H1 (cell line): ENCODE data around the gene PHLDA3. TPM values are rescaled to one million over a fixed set of nuclear protein-coding genes. Genes with fewer than 3 reads are reported as not detected.
A peak's percentile ranks its signal among the peaks of the same experiment; 100 is the strongest.

Source experiments
- ASH2L ChIP-seq: fragments of 200-600, 300-600 bp; sonication (generic); IDR thresholded peaks from one replicate; pipeline ENCODE4 v1.7.1; 2017; ENCODE audit warnings: low read length
- CREB1 ChIP-seq: IDR thresholded peaks from 2 replicates; pipeline ENCODE4 v1.6.1; 2012; ENCODE audit warnings: inconsistent platforms
- CTBP2 ChIP-seq: IDR thresholded peaks from 2 replicates; pipeline ENCODE4 v1.7.0; 2011; ENCODE audit warnings: borderline replicate concordance, mild to moderate bottlenecking, moderate library complexity, mixed read lengths, low read length; ENCODE audit not compliant: insufficient read depth, insufficient read length
- EGR1 ChIP-seq: IDR thresholded peaks from 2 replicates; pipeline ENCODE4 v1.6.1; 2011; ENCODE audit warnings: low read depth, low read length, borderline replicate concordance
- RAD21 ChIP-seq, 2 experiments: IDR thresholded peaks in 1 of 2; conservative IDR thresholded peaks in 1 of 2; 2 replicates each; pipeline ENCODE4 v1.6.1; 2011; ENCODE audit warnings: low read depth in 2 of 2, low read length in 2 of 2, improper control_type of control experiment in 1 of 2, inconsistent platforms in 1 of 2, mild to moderate bottlenecking in 1 of 2, moderate library complexity in 1 of 2
- RBBP5 ChIP-seq: IDR thresholded peaks from 2 replicates; pipeline ENCODE4 v1.7.1; 2012; ENCODE audit warnings: low read depth, mild to moderate bottlenecking, inconsistent platforms, low read length, moderate library complexity, borderline replicate concordance
- SRF ChIP-seq: IDR thresholded peaks from 2 replicates; pipeline ENCODE4 v1.6.1; 2011; ENCODE audit warnings: mild to moderate bottlenecking, low read depth, low read length, moderate library complexity
- SUZ12 ChIP-seq: fragments of 200-600 bp; sonication (generic); IDR thresholded peaks from 2 replicates; pipeline ENCODE4 v1.6.1; 2012; ENCODE audit warnings: mild to moderate bottlenecking, inconsistent platforms, low read length, moderate library complexity, mixed read lengths
- TBP ChIP-seq: IDR thresholded peaks from 2 replicates; pipeline ENCODE4 v1.6.1; 2011; ENCODE audit warnings: low read depth, low read length, improper control_type of control experiment
- polyA plus RNA-seq, 7 experiments: library from polyadenylated mRNA; depleted of rRNA in 3 of 7; stranded (reverse) in 5 of 7; unstranded in 2 of 7; fragments of >200 nt in 5 of 7; fragments of 200-250 nt in 2 of 7; gene quantifications; 1 replicate in 5 of 7; 2 replicates in 1 of 7; 4 replicates in 1 of 7; pipeline versions ENCODE4 v1.2.1 to v1.2.3, GENCODE V29; 2011 to 2013; ENCODE audit warnings: missing spikeins in 2 of 7, mixed read lengths in 2 of 7
- total RNA-seq: library from RNA; stranded (reverse); fragmentation: NEBNext Ultra II Directional; extraction: Animal tissue kit (Norgen Biotek cat#: 25700); gene quantifications from 2 replicates; pipeline ENCODE4 v1.2.1, GENCODE V29; 2021
- TF ChIP-seq, protein P1 (sequence below), 3 experiments: IDR thresholded peaks; 1 replicate in 2 of 3; 2 replicates in 1 of 3; pipeline versions ENCODE4 v1.5.1 to v1.6.1; 2011; ENCODE audit warnings: low read length in 3 of 3, mild to moderate bottlenecking in 3 of 3, inconsistent platforms in 2 of 3, low read depth in 1 of 3, moderate library complexity in 1 of 3; ENCODE audit not compliant: insufficient read depth in 1 of 3; ENCODE audit errors: control extremely low read depth in 1 of 3

Gene PHLDA3
- total and polyA plus RNA-seq, 2 of the 8 experiments (the other 6 are each of a cell fraction or from before 2014, with no cell fraction given), result 25.5 to 27.5 TPM

GRCh38 chr1:201447903-201448871, 20.8 kb downstream of the PHLDA3 start (continued):
- TF ChIP-seq, protein P1, sequence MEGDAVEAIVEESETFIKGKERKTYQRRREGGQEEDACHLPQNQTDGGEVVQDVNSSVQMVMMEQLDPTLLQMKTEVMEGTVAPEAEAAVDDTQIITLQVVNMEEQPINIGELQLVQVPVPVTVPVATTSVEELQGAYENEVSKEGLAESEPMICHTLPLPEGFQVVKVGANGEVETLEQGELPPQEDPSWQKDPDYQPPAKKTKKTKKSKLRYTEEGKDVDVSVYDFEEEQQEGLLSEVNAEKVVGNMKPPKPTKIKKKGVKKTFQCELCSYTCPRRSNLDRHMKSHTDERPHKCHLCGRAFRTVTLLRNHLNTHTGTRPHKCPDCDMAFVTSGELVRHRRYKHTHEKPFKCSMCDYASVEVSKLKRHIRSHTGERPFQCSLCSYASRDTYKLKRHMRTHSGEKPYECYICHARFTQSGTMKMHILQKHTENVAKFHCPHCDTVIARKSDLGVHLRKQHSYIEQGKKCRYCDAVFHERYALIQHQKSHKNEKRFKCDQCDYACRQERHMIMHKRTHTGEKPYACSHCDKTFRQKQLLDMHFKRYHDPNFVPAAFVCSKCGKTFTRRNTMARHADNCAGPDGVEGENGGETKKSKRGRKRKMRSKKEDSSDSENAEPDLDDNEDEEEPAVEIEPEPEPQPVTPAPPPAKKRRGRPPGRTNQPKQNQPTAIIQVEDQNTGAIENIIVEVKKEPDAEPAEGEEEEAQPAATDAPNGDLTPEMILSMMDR (IDR thresholded peaks at IDR 0.05; ENCODE audit: control extremely low read depth in 1 of 3, insufficient read depth in 1 of 3, low read depth in 1 of 3, low read length in 3 of 3), result peak; percentile 86 to 92 (median 91)
- TF ChIP-seq SUZ12, result no peak
- peak; percentile 58 for TF ChIP-seq CTBP2
- TF ChIP-seq TBP, result no peak
- no peak for TF ChIP-seq SRF
- 0 out of 2 replicates have a peak, but pooled peaks have one; percentile 25 for TF ChIP-seq EGR1
- TF ChIP-seq RAD21 (IDR thresholded peaks at IDR 0.05 in 1 of 2, conservative IDR thresholded peaks at IDR 0.05 in 1 of 2; ENCODE audit: low read depth in 2 of 2, low read length in 2 of 2), result peak; percentile 68 to 75
- TF ChIP-seq CREB1, result peak; percentile 48
- TF ChIP-seq ASH2L, result peak; percentile 53
- 0 out of 2 replicates have a peak, but pooled peaks have one; percentile 41 for TF ChIP-seq RBBP5
